ENCODE results near the gene UNC45A. TPM values are rescaled to one million over a fixed set of nuclear protein-coding genes. Genes with fewer than 3 reads are reported as not detected.

Gene UNC45A
- polyA plus RNA-seq, 3 donors = 29.3 to 42.6 (median 30.4) TPM

GRCh38 chr15:90991587-90992285 lies 56.7 kb downstream of the UNC45A start:
- no peak overlapping the region for H3K4me3 Mint-ChIP-seq
- Histone ChIP-seq H3K4me2 (replicated peaks; ENCODE audit: extremely low read depth, low read length, poor library complexity, severe bottlenecking) (no peak overlapping the region), H3K27me3 (ENCODE audit: control insufficient read depth in 2 of 2, insufficient read depth in 2 of 2, low read length in 2 of 2) (no peaks in the 10 kb centered on the region), H3K4me3 (replicated peaks in 1 of 3; ENCODE audit: low read depth in 2 of 3, low read length in 3 of 3) (no peak overlapping the region), H2AFZ (ENCODE audit: insufficient read depth, low read depth, low read length, poor library complexity, severe bottlenecking) (peak overlapping the region; percentile 46), H3K36me3 (replicated peaks in 1 of 2; ENCODE audit: control insufficient read depth in 1 of 2, insufficient read depth in 2 of 2, low read length in 2 of 2) (no peaks in the 10 kb centered on the region), H4K20me1 (ENCODE audit: insufficient read depth, low read length) (no peaks in the 10 kb centered on the region), H3K79me2 (ENCODE audit: insufficient read depth, low read length) (peaks cover 85% of the 10 kb centered on the region), H3K9me3 (replicated peaks in 1 of 2; ENCODE audit: control insufficient read depth in 1 of 2, insufficient read depth in 1 of 2, low read length in 2 of 2) (no peaks in the 10 kb centered on the region), H3K27ac (ENCODE audit: low read depth in 1 of 2, low read length in 2 of 2) (no peak overlapping the region), H3K4me1 (ENCODE audit: control insufficient read depth in 1 of 2, insufficient read depth in 2 of 2, low read length in 2 of 2) (peaks cover 29 to 33% of the 10 kb centered on the region in 2 donors), H3K9ac (ENCODE audit: insufficient read depth, low read length, poor library complexity, severe bottlenecking) (no peak overlapping the region)
- DNase-seq = no peak
- peak overlapping the region in 6 of 7 donors; percentile 36 to 74 (median 48) for H3K27ac Mint-ChIP-seq
- intact Hi-C loops (cut with micrococcal nuclease) = no loop called here
- no peak for TF ChIP-seq CTCF (IDR thresholded peaks at IDR 0.05)
- peaks cover 0 to 2% of the 10 kb centered on the region in 2 donors for H3K36me3 Mint-ChIP-seq
- H3K4me1 Mint-ChIP-seq = peaks cover 47% of the 10 kb centered on the region
- 98% methylated on average over 6 of the region's 6 CpGs for WGBS (ENCODE audit: insufficient coverage)
- no peaks in the 10 kb centered on the region for H3K27me3 Mint-ChIP-seq (ENCODE audit: low read depth in 3 of 3)
- peaks cover 0 to 3% (median 0%) of the 10 kb centered on the region in 7 donors for H3K9me3 Mint-ChIP-seq

GRCh38 chr15:90994059-90994416 lies 59.0 kb downstream of the UNC45A start:
- H3K36me3 Mint-ChIP-seq = peaks cover 18 to 19% of the 10 kb centered on the region in 2 donors
- peak overlapping the region; percentile 25 to 87 for H3K27ac ChIP-seq (ENCODE audit: low read depth in 1 of 2, low read length in 2 of 2)
- peak overlapping the region; percentile 99 to 100 for H3K4me3 Mint-ChIP-seq
- H3K27ac Mint-ChIP-seq = peak overlapping the region; percentile 92 to 98 (median 96)
- peaks cover 0 to 3% (median 0%) of the 10 kb centered on the region in 7 donors for H3K9me3 Mint-ChIP-seq
- H3K79me2 ChIP-seq (ENCODE audit: insufficient read depth, low read length) = peaks cover 62% of the 10 kb centered on the region
- no peaks in the 10 kb centered on the region for H3K9me3 ChIP-seq (replicated peaks in 1 of 2; ENCODE audit: control insufficient read depth in 1 of 2, insufficient read depth in 1 of 2, low read length in 2 of 2)
- no peaks in the 10 kb centered on the region for H3K27me3 ChIP-seq (ENCODE audit: control insufficient read depth in 2 of 2, insufficient read depth in 2 of 2, low read length in 2 of 2)
- H4K20me1 ChIP-seq (ENCODE audit: insufficient read depth, low read length) = no peaks in the 10 kb centered on the region
- H3K27me3 Mint-ChIP-seq (ENCODE audit: low read depth in 3 of 3) = no peaks in the 10 kb centered on the region
- peaks cover 18 to 22% of the 10 kb centered on the region in 2 donors for H3K4me1 ChIP-seq (ENCODE audit: control insufficient read depth in 1 of 2, insufficient read depth in 2 of 2, low read length in 2 of 2)
- no peak for TF ChIP-seq CTCF (IDR thresholded peaks at IDR 0.05)
- H3K4me3 ChIP-seq (replicated peaks in 1 of 3; ENCODE audit: low read depth in 2 of 3, low read length in 3 of 3) = peak overlapping the region; percentile 67 to 99 (median 74)
- H2AFZ ChIP-seq (ENCODE audit: insufficient read depth, low read depth, low read length, poor library complexity, severe bottlenecking) = peak overlapping the region; percentile 86
- H3K36me3 ChIP-seq (replicated peaks in 1 of 2; ENCODE audit: control insufficient read depth in 1 of 2, insufficient read depth in 2 of 2, low read length in 2 of 2) = peaks cover 14 to 17% of the 10 kb centered on the region in 2 donors
- peak overlapping the region; percentile 85 for H3K9ac ChIP-seq (ENCODE audit: insufficient read depth, low read length, poor library complexity, severe bottlenecking)
- DNase-seq = peak in 2 of 3 donors; percentile 5 to 13
- intact Hi-C loops (cut with micrococcal nuclease) = loop anchor here in 1 of 2 donors (2.0 kb wide), 1 partner anchor 39 kb away; the partner anchor contains the start of gene RCCD1
- WGBS (ENCODE audit: insufficient coverage) = under 1% methylated on average over 50 of the region's 50 CpGs
- H3K4me2 ChIP-seq (replicated peaks; ENCODE audit: extremely low read depth, low read length, poor library complexity, severe bottlenecking) = peak overlapping the region; percentile 84
- H3K4me1 Mint-ChIP-seq = peaks cover 27% of the 10 kb centered on the region

All from CD14-positive monocyte (primary cell).